GM19395 (cell line): ENCODE measurements around the gene AMH.
"Not testable (repeated sequence)": the region's sequence is repeated elsewhere in the genome, so short reads cannot be mapped to it uniquely, and the experiment has no call there.

Experiments
- ATAC-seq: cut with Tn5 transposase; IDR thresholded peaks from one replicate; pipeline ENCODE4 v1.9.1; 2021; ENCODE audit warnings: mild to moderate bottlenecking, moderate library complexity; ENCODE audit not compliant: unreplicated experiment

AMH gene

GRCh38 chr19:2249010-2249866 lies at the start of gene AMH:
Gene AMH (plus strand): TSS chr19:2249323. CDS start chr19:2249333, 10 bp downstream.
- ATAC-seq = no peak

GRCh38 chr19:2199861-2200623 lies 49.1 kb upstream of the AMH start:
- ATAC-seq = no peak

GRCh38 chr19:2200624-2201294 lies 48.4 kb upstream of the AMH start:
- ATAC-seq = not testable (repeated sequence)

DNA sequence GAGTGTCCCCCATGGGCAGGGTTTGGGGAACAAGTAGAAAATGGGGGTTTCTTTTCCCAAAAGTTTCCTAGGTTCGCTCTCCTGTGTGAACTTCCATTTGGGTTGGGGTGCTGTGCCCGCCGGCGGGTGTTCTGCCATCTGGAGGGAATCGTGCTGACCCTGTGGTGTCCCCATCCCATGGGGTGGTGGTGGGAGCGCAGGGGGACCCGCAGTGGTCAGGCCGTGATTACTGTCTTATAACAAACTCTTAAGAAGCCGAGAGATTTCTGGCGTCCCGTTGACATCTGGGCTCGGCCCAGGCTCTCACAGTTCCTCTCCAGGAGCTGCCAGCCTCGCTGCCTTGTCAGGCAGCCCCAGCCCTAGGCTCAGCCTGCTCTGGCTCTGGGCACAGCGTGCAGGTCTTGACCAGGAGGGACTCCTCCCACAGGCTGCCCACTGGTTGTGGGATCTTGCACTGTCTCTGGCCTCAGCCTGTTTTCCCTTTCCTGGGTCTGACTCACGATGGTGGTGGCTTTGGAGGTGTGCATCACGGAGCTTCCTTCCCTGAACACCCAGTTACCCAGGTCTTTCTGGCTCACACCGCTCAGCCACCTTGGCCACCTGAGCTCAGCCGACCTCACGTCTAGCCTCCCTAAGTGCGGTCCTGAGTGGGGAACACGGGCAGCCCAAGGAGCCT lies 47.5 kb upstream of the AMH start:
- ATAC-seq = no peak

- ATAC-seq = no peak
Observed at GRCh38 chr19:2202366-2202765, 46.8 kb upstream of the AMH start.

GRCh38 chr19:2207008-2207407 lies 42.1 kb upstream of the AMH start:
- no peak for ATAC-seq

DNA sequence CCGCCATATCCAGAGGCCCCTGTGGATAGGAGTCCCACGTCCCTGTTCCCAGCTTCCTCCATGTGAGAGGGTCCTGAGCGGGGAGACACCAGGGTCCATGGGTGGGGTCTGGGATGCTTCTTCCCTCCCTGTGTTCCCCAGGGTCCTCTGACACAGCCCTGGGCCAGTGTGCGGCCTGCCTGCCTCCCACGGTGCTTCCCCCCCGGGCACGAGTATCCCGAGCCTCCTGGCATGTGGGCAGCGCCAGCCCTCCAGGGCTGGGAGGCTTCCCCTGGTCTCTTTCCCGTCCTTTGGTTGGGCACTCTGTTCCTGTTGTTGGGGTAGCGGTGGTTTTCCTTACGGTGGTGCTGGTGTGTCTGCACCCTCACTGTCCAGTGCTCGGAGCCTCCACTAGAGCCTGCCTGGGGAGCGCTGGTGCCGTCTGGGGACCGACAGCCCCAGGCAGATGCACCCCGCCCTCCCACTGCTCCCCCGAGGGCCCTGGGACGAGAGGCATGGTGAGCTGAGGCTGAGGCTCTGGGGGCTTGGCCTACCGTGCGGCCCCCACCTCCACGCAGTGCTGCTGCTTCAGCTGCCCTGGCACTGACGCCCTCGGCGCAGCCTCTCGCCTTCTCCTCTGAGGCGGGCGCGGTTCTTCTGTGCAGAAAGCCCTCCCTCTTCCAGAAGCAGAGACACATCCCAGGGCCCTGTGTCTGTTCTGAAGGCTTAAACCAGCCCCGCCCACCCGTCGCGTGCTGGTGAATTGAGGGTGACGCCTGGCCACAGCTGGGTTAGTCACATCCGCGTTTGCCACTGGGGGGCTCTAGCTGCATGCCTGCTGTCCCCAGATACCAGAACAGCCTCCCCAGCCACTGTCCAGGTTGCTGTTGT lies 40.9 kb upstream of the AMH start:
- ATAC-seq = no peak

DNA sequence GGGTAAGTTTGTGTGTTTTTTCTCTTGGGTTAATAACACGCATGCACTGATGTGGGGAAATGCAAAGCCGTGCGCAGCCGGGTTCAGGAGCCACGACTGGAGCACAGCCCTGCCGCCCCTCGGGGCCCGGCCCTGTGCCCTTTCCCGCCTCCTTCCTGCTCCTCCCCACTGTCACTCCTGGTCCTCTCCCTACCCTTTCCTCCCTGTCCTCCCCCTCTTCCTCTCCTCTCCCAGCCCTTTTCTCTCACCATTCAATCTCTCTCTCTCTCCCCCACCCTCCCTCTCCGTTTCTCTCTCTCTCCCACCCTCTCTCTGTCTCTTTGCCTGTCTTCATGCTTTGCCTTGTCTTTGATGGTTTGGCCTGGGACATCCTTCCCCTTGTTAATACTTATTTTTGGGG lies 40.1 kb upstream of the AMH start:
- ATAC-seq = no peak

GRCh38 chr19:2209408-2209807 lies 39.7 kb upstream of the AMH start:
- ATAC-seq = no peak

DNA sequence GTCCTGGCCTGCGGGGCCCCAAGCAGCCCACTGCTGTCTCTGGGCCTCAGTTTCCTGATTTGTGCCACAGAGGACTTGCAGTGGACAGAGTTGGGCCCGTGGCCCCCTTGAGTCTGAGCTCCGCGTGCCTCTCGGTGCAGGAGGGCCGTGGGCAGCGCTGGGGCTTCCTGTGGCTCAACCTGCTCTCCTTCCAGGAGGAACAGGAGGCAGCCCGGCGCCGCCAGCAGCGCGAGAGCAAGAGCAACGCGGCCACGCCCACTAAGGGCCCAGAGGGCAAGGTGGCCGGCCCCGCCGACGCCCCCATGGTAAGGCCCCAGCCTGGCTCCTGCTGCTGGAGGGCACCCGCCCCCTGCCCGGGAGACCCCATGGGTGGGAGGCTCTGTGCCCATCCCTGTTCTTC lies 38.9 kb upstream of the AMH start:
- ATAC-seq = no peak

DNA sequence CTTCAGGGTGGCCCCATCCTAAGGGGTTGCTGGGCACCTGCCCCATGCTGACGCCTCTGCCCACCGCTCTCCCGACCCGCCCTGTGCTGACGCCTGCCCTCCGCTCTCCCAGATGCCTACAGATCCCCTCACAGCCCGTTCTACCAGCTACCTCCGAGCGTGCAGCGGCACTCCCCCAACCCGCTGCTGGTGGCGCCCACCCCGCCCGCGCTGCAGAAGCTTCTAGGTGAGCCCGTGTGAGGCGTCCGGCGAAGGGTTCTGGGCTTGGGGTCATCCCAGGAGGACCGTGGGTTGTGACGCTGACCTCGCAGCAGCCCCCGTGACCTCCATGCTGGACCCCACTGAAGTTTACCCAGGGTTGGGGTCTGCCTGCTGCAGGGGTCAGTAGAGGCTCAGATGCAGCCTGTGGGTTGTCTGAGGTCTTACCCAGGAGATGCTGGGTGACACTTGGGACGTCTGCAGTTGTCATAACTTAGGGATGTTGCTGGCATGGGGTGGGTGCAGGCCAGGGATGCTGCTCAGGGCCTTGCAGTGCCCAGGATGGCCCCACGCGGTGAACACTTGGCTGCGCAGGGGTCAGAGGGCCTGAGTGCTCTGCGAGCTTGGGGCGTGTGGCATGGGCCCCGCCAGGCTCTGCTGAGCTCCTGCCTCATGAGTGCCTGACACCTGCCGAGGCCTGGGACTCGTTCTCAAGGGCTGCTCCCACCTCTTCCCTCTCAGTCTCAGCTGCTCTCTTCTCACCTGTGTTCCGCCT lies 38.0 kb upstream of the AMH start:
- no peak for ATAC-seq

DNA sequence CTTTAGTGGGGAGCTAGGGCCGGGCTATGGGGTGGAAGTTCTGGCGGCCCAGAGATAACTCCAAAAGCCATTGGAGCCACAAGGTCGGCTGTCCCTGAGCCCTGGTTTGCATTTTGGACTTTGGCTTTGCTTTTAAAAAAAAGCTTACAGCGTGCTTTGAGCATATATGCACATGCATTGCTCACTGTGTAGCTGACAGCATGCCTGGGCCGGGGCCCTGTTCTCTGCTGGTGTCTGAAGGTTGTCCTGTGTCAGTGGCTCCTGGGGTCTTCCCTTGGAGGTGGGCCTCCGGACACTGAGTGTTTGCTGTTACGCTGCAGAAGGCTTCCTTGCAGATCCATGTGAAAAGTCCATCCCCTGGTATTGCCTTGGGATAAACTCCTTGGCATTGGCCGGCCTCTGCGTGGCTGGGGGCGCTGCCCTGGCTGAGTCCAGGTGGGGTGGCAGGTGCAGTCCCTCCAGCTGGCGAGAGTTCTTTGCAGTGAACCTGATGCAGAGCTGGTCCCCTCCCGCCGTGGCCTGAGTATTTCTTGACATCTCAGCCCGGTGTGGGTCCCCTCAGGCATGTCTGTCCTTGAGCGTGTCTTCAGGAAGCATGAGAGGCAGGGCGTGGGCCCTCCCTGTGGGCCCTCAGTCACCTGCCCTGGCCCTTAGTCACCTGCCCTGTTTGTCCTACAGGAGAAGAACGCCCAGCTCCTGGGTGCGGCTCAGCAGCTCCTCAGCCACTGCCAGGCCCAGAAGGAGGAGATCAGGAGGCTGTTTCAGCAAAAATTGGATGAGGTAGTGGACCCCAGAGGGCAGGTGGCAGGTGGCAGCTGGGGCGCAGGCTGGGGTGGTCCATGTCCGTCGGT lies 36.0 kb upstream of the AMH start:
- ATAC-seq = no peak

GRCh38 chr19:2213799-2214198 lies 35.3 kb upstream of the AMH start:
- no peak for ATAC-seq

DNA sequence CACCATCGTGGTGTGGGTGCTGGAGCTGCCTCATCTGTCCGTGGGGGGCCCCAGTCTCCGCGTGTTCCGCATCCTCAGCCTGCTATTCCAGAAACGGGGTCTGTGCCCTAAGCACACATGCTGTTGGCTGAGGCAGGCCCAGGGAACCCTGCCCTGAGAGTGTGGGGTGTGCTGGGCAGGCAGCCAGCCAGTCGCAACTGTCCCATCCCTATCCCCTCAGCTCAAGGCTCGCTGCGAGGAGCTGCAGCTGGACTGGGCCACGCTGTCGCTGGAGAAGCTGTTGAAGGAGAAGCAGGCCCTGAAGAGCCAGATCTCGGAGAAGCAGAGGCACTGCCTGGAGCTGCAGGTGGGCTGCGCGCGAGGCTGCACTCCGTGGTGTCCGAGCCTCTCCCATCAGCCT lies 34.9 kb upstream of the AMH start:
- ATAC-seq = no peak

DNA sequence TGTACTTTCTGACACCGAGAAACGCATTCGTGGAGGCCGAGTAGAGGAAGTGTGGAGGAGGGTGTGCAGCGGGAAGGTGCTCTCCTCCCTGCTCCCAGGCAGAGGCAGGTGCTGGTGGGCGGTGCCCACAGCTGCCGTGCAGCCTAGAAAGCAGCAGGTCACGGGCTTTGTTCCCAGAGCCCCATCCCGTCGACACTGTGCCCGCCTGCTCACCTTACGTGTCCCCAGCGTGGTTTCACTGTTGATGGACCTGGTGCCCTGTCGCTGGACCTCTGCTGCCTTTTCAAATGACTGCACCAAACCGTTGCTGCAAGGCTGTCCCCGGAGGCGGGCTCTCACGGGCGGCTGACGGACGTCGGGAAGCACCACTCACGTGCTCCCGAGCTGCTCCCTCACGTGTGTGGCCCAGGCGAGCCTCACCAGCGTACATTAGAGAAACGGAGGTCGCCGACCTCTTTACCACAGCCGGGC lies 33.8 kb upstream of the AMH start:
- no peak for ATAC-seq

GRCh38 chr19:2216361-2217225 lies 32.5 kb upstream of the AMH start:
- ATAC-seq = no peak

- ATAC-seq = no peak
Observed at GRCh38 chr19:2217591-2217990, 31.5 kb upstream of the AMH start.
